PFSK-1 (cell line): Measurements from ENCODE around the gene CENPP.

Experiments used
- FOXP2 ChIP-seq: optimal IDR thresholded peaks from 2 replicates; pipeline ENCODE3; 2011; ENCODE audit warnings: borderline replicate concordance, control low read depth, inconsistent platforms; ENCODE audit not compliant: insufficient read depth; ENCODE audit errors: extremely low read length, extremely low read depth
- POLR2AphosphoS5 ChIP-seq: IDR thresholded peaks from 2 replicates; pipeline ENCODE4 v1.6.1; 2012; ENCODE audit warnings: low read depth, mild to moderate bottlenecking, control low read depth, low read length, moderate library complexity
- REST ChIP-seq, 2 experiments: IDR thresholded peaks; 2 replicates each; pipeline versions ENCODE4 v1.6.1 to v1.8.0; 2011 to 2012; ENCODE audit warnings: low read depth in 2 of 2, low read length in 2 of 2, control low read depth in 1 of 2, inconsistent platforms in 1 of 2, mild to moderate bottlenecking in 1 of 2, moderate library complexity in 1 of 2; ENCODE audit not compliant: insufficient read depth in 1 of 2
- SIN3A ChIP-seq: IDR thresholded peaks from 2 replicates; pipeline ENCODE4 v1.6.1; 2012; ENCODE audit warnings: mild to moderate bottlenecking, low read length, moderate library complexity, borderline replicate concordance; ENCODE audit not compliant: insufficient read depth
- TAF1 ChIP-seq: IDR thresholded peaks from 2 replicates; pipeline ENCODE4 v1.6.1; 2012; ENCODE audit warnings: low read length, control low read depth, borderline replicate concordance; ENCODE audit not compliant: insufficient read depth

GRCh38 chr9:92463387-92463786, 137.6 kb downstream of the CENPP start:
- TF ChIP-seq POLR2AphosphoS5, result no peak
- no peak for TF ChIP-seq SIN3A
- TF ChIP-seq REST (IDR thresholded peaks at IDR 0.05; ENCODE audit: insufficient read depth in 1 of 2, low read depth in 2 of 2, low read length in 2 of 2), result no peak
- TF ChIP-seq TAF1, result no peak
- TF ChIP-seq FOXP2, result no peak
